GM23248 (cell line): Measurements from ENCODE around the gene RNF125.

Experiments
- EZH2 ChIP-seq: fragments of 200-600 bp; sonication (generic); IDR thresholded peaks from 2 replicates; pipeline ENCODE4 v1.6.1; 2018; ENCODE audit warnings: antibody characterized with exemption, mild to moderate bottlenecking; ENCODE audit not compliant: insufficient read depth, poor library complexity, severe bottlenecking
- EZH2phosphoT487 ChIP-seq: fragments of 200-600 bp; sonication (generic); IDR thresholded peaks from 2 replicates; pipeline ENCODE4 v1.6.1; 2018; ENCODE audit warnings: antibody characterized with exemption, moderate library complexity, mild to moderate bottlenecking, low read depth; ENCODE audit not compliant: insufficient read depth

DNA sequence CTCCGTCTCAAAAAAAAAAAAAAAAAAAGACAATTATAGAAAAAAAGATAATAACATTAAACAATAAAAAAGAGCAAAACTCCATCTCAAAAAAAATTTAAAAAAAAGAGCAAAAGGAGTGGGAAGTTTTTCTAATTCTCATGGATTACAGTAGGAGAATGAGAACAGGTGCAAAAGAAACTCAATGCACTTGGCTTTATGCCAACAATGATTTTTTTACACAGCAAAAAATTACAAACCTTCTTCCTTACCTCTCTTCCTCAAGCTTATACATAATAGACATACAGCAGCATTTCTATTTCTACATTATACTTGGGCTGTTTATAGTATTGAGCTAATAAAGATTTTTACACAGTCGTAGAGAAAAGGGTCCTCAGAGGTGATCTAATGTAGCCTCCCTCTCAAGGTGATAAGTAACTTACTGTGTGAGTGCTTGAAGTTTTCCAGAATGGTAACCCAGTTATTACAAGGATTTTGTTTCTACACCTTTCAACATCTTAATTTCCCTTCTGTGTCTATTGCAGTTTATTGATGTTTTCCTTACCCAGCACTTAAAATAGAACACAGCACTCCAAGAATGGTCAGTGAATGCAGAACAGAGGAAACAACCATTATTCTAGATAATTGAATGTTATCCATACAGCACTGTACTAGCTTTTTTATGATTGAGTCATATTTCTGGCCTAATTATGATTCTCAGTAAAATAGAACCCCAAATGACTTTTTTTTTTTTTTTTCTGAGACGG, 38.2 kb downstream of the RNF125 start:
- TF ChIP-seq EZH2phosphoT487 (no peak), EZH2 (no peak)
